Neuron (in vitro differentiated cells): Measurements from ENCODE around the gene SAMD3.
A peak's percentile ranks its signal among the peaks of the same experiment; 100 is the strongest.
"Not testable (repeated sequence)": the region's sequence is repeated elsewhere in the genome, so short reads cannot be mapped to it uniquely, and the experiment has no call there.

ENCODE experiments used
- H2AFZ ChIP-seq: one replicate; pipeline ENCODE4 v1.6.1; 2013; ENCODE audit warnings: low read depth, mild to moderate bottlenecking, inconsistent platforms, low read length, moderate library complexity
- H3K27me3 ChIP-seq: one replicate; pipeline ENCODE4 v1.6.1; 2013; ENCODE audit warnings: low read length; ENCODE audit not compliant: insufficient read depth
- H3K36me3 ChIP-seq: one replicate; pipeline ENCODE4 v1.6.1; 2013; ENCODE audit warnings: low read length; ENCODE audit not compliant: insufficient read depth
- H3K4me1 ChIP-seq: one replicate; pipeline ENCODE4 v1.6.1; 2013; ENCODE audit warnings: low read length; ENCODE audit not compliant: insufficient read depth
- H3K4me3 ChIP-seq: 2 replicates; pipeline ENCODE4 v1.5.1; 2013; ENCODE audit warnings: mild to moderate bottlenecking, low read length, moderate library complexity
- H3K9me3 ChIP-seq: one replicate; pipeline ENCODE4 v1.6.1; 2013; ENCODE audit warnings: low read length

The SAMD3 gene

GRCh38 chr6:130202782-130203181 lies 20.0 kb downstream of the SAMD3 start:
- Histone ChIP-seq H2AFZ (no peak overlapping the region), H3K27me3 (no peaks in the 10 kb centered on the region), H3K9me3 (no peaks in the 10 kb centered on the region), H3K4me1 (no peaks in the 10 kb centered on the region), H3K4me3 (no peak overlapping the region), H3K36me3 (no peaks in the 10 kb centered on the region)

- H3K4me3 ChIP-seq: no peak overlapping the region
- no peaks in the 10 kb centered on the region for H3K4me1 ChIP-seq
These were observed 22.7 kb downstream of the SAMD3 start for GRCh38 chr6:130200020-130200419.

GRCh38 chr6:130198483-130199035 lies 24.2 kb downstream of the SAMD3 start:
- Histone ChIP-seq H2AFZ (no peak overlapping the region), H3K4me3 (no peak overlapping the region), H3K36me3 (no peaks in the 10 kb centered on the region), H3K27me3 (no peaks in the 10 kb centered on the region), H3K9me3 (no peaks in the 10 kb centered on the region), H3K4me1 (no peaks in the 10 kb centered on the region)

More at GRCh38 chr6:130200020-130200419, 22.7 kb downstream of the SAMD3 start:
- H3K36me3 ChIP-seq: no peaks in the 10 kb centered on the region
- H3K9me3 ChIP-seq: no peaks in the 10 kb centered on the region
- H2AFZ ChIP-seq: no peak overlapping the region
- H3K27me3 ChIP-seq: no peaks in the 10 kb centered on the region

- H3K4me1 ChIP-seq, H3K9me3 ChIP-seq, H3K27me3 ChIP-seq, H2AFZ ChIP-seq, H3K36me3 ChIP-seq, H3K4me3 ChIP-seq: not testable (repeated sequence)
These were observed 24.8 kb downstream of the SAMD3 start for GRCh38 chr6:130197816-130198482.

DNA sequence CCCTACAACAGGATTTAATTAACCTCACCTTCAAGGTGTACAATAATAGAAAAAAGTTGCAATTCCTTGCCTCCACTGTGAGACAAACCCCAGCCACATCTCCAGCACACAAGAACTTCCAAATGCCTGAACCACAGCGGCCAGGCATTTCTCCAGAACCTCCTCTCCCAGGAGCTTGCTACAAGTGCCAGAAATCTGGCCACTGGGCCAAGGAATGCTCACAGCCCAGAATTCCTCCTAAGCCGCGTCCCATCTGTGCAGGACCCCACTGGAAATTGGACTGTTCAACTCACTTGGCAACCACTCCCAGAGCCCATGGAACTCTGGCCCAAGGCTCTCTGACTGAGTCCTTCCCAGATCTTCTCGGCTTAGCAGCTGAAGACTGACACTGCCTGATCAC lies 28.3 kb downstream of the SAMD3 start:
- not testable (repeated sequence) for H3K9me3 ChIP-seq, H3K27me3 ChIP-seq, H2AFZ ChIP-seq, H3K4me1 ChIP-seq, H3K4me3 ChIP-seq, H3K36me3 ChIP-seq

DNA sequence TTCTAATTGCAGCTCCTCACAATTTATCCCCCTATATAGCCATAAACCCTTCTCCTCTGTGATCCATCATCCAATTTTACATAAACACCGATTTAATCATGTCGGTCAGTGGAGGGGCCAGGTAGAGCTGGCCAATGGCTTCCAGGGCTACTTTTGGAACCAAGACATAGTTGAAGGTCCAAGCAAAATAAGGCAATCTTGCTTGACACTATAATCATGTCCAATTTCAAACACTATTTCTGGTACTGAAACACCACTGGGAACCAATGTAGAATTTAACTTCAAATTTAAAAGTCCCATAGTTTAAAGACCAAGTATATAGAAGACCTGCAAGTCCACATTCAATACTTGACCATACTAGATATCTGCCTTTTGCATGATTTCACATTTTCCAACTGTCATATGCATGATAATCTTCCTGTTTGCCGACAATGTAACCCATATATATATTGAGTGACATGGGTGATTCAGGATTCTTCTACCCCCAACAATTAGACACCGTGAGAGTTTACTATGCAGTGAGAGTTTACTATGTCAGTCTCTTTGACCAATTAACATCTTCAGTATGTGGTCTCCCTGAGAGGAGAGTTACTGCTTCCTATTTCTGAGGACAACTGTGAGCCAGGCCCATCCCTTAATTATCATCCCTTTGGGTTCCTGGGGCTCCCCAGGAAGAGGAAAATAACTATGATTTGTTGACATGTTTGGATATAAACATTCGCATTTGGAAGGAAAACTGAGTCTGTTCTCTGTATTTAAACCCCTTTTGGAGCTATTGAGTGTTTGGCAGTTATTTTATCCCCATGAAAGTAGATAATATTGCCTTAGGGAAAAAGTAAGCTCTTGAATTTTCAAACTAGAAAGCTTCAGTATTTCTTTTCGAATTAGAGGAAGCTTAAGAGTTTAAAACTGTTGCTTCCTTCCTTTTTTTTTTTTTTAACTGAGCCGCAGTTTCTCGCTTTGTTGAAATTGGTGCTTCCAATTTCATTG lies 31.8 kb downstream of the SAMD3 start:
- no peak overlapping the region for H3K4me3 ChIP-seq
- no peaks in the 10 kb centered on the region for H3K36me3 ChIP-seq
- no peaks in the 10 kb centered on the region for H3K9me3 ChIP-seq
- no peaks in the 10 kb centered on the region for H3K4me1 ChIP-seq
- H2AFZ ChIP-seq: no peak overlapping the region
- no peaks in the 10 kb centered on the region for H3K27me3 ChIP-seq

DNA sequence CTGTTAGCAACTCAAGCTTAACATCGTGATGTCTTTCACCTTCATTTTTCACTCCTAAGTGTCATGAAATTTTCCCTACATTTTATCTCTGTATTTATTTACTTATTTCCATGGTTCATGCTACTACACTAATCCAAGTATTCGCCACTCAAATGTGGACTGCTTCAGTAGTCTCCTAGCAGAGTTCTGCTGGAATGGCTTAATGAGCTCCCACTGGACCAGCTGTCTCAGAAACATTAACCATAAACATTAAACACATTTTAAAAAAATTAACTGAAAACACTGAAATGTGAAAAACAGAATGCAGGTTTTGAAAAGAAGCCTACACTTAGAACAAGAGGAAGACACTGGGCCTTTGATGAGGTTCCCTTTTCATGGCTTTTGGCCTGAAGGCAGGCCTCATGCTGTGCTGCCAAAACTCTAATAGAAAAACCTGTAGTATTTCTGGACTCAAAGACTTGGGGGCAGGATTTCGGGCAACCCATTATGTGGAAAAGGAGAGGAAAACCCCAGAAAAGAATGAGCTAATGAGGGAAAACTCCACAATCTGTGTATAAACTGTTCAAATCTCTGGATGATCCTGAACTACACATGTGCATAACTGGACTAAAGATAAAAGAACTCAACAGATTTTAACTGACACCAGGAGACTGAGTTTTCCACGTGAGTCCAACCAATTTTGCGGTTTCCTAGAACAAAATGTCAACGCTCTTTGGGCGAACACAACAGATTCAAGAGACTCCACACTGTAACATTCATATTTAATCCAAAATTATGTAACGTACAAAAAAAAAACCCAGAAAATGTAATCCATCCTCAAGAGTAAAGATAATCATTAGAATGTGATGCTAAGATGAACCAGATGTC lies 33.0 kb downstream of the SAMD3 start:
- no peak overlapping the region for H3K4me3 ChIP-seq
- no peaks in the 10 kb centered on the region for H3K4me1 ChIP-seq
- no peaks in the 10 kb centered on the region for H3K27me3 ChIP-seq
- H3K36me3 ChIP-seq: no peaks in the 10 kb centered on the region
- H2AFZ ChIP-seq: no peak overlapping the region
- no peaks in the 10 kb centered on the region for H3K9me3 ChIP-seq

DNA sequence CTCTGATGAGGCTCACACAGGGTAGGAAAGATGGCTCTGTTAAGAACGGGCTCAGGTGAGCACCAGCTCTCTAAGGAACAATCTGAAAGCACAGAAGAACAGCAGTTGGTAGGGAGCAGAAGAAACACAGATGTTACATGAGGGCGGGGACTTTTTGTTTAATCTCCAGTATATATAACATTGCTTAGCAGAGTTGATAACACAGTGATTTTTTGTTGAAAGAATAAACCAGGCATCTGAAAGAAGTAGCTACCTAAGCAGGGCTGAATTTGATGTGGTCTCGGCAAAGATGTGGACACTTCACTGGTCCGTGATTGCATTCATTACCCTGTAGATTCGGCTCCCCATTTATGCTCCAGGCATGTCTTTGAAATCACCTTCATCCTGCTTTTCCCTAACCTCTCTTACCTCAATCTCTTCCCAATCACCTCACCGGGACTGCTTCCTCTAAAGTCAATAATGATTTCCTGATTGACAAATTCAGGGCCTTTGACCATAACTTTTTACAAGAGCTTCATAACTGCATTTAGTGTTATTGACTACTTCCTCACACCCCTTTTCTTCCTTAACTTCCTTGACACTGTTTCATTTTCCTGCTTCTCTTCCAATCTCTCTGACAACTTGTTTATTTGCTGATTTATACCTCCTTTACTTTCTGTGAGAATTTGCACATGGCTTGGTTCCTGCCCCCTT lies 34.4 kb downstream of the SAMD3 start:
- H3K4me1 ChIP-seq: no peaks in the 10 kb centered on the region
- H3K36me3 ChIP-seq: no peaks in the 10 kb centered on the region
- no peaks in the 10 kb centered on the region for H3K27me3 ChIP-seq
- H2AFZ ChIP-seq: no peak overlapping the region
- no peak overlapping the region for H3K4me3 ChIP-seq
- no peaks in the 10 kb centered on the region for H3K9me3 ChIP-seq

GRCh38 chr6:130187335-130188206 lies 35.2 kb downstream of the SAMD3 start:
- Histone ChIP-seq H3K4me1 (no peaks in the 10 kb centered on the region), H3K27me3 (no peaks in the 10 kb centered on the region), H3K9me3 (no peaks in the 10 kb centered on the region)

DNA sequence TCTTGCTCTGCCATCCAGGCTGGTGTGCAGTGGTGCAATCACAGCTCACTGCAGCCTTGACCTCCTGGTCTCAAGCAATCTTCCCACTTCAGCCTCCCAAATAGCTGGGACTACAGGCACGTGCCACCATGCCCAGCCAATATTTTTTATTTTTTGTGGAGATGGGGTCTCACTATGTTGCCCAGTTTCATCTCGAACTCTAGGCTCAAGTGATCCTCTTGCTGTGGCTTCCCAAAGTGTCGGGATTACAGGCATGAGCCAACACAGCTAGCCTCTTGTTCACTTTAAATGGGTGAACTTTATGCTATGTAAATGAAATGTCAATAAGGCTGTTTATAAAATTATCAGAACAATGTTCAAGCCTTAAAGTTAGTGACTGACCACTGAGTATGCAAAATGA lies 37.1 kb downstream of the SAMD3 start:
- Histone ChIP-seq H3K36me3 (no peaks in the 10 kb centered on the region), H3K9me3 (no peaks in the 10 kb centered on the region), H2AFZ (no peak overlapping the region), H3K4me1 (no peaks in the 10 kb centered on the region), H3K27me3 (no peaks in the 10 kb centered on the region), H3K4me3 (no peak overlapping the region)

More at GRCh38 chr6:130187335-130188206, 35.2 kb downstream of the SAMD3 start:
- Histone ChIP-seq H3K36me3 (no peaks in the 10 kb centered on the region), H2AFZ (no peak overlapping the region), H3K4me3 (no peak overlapping the region)

DNA sequence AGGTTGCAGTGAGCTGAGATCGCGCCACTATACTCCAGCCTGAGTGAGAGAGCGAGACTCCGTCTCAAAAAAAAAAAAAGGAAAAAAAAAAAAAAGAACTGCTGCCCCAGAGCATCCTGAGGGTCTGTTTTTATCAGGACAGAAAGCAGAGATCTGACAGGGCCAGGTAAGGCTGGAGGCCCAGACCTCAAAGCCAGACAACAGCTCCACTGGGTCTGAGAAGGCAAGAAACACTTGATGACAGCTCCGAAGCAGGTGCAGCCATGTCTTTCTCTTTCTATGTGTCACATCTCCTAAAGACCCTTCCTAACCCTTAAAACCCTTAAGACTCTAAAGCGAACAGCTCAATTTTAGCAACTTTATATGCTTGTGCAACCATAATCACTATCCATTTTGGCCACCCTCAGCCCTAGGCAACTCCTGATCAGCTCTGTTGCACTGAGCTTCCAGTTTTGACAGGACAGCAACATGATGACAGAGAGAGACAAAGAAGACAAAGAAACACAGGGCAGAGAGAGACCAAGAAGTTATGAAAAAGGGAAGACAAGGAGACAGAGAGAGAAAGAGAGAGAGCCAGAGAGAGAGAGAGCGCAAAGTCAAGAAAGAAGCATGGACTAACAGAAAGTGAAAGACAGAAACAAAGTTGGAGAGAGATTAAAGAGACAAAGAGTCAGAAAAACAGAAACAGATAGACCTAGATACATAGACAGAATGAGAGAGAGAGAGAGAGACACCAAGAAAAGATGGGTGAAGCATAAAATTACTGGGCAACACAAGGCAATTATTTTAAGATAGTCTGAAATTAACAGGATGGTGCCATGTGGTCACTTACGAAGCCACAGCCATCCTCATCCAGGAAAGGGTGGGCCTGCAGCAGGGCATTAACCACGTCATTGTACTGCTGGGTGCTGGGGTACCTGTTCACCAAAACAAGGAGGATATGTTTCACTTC lies 39.2 kb downstream of the SAMD3 start:
- Histone ChIP-seq H3K27me3 (no peaks in the 10 kb centered on the region), H3K4me1 (no peaks in the 10 kb centered on the region), H2AFZ (peak overlapping the region; percentile 54), H3K36me3 (no peaks in the 10 kb centered on the region), H3K4me3 (no peak overlapping the region), H3K9me3 (no peaks in the 10 kb centered on the region)
